Measurements from ENCODE around the gene R3HDM1.
"Not testable (repeated sequence)": the region's sequence is repeated elsewhere in the genome, so short reads cannot be mapped to it uniquely, and the experiment has no call there.

The R3HDM1 gene

GRCh38 chr2:135650721-135651120 lies 119.4 kb downstream of the R3HDM1 start:
- no peak for DNase-seq

DNA sequence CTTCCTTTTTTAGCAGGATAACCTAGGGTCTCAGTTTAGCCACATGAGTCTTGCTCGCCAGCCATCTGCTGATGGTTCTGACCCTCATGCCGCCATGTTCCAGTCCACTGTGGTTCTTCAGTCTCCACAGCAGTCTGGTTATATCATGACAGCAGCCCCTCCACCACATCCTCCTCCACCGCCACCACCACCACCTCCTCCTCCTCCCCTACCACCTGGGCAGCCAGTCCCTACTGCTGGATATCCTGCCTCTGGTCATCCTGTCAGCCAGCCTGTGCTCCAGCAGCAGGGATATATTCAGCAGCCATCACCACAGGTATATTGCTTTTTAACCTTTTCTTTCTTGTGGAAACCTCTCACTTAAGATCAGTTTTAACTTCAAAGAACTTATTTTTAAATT lies 120.4 kb downstream of the R3HDM1 start:
- DNase-seq = no peak

DNA sequence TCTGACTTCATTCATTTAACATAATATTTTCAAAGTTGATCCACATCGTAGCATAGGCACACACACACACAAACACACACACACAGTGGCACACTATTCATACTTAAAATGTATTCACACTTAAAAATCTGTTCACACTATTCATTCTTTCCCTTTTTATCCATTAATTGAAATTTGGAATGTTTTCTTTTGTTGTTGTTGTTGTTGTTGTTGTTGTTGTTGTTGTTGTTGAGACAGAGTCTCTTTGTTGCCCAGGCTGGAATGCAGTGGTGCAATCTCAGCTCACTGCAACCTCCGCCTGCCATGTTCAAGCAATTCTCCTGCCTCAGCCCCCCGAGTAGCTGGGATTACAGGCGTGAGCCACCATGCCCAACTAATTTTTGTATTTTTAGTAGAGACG lies 123.0 kb downstream of the R3HDM1 start:
- DNase-seq = not testable (repeated sequence)

DNA sequence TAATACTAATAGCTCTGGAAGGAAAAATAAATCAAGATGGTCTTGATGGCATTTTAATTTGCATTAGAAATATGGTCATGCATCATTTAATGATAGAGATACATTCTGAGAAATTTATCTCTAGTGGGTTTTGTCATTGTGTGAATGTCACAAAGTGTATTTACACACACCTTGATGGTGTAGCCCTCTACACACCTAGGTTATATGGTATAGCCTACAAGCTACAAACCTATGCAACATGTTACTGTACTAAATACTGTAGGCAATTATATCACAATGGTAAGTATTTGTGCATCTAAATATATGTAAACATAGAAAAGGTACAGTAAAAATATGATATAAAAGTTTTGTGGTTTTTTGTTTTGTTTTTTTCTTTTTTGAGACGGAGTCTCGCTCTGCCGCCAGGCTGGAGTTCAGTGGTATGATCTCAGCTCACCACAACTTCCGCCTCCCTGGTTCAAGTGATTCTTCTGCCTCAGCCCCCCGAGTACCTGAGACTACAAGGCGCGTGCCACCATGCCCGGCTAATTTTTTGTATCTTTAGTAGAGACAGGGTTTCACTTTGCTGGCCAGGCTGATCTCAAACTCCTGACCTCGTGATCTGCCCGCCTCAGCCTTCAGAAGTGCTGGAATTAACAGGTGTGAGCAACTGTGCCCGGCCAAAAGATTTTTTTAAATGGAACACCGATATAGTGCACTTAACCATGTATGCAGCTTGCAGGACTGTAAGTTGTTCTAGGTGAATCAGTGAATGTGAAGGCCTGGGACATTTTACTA lies 126.7 kb downstream of the R3HDM1 start:
- peak; percentile 65 for DNase-seq

- no peak for DNase-seq
Measured at GRCh38 chr2:135662088-135662487, 130.8 kb downstream of the R3HDM1 start.

DNA sequence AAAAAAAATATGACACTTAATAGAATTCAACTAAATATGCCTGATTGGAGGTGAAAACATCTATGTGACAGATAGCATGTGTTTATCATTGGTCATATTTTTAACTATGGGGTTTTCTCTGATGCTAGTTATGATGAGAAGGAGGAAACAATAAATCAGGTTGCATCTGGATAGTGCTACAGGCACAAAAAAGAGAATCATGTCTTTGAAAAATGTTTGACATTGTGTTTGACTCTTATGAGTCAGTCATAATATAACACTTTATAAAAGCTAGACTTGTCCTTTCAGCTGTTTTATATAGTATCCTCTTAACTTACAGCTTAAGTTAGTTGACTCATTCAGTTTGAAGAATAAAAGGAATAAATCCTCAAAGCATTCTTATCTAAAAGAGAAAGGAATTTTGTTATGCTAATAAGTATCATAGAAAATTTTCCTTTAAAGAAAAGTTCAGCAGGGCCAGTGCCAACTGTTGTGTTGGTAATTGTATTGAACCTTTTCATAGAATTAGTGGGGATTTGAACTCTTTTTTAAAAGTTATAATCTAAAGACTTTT lies 131.9 kb downstream of the R3HDM1 start:
- no peak for DNase-seq

- no peak for DNase-seq
Measured at GRCh38 chr2:135664623-135665068, 133.4 kb downstream of the R3HDM1 start.

GRCh38 chr2:135667045-135667444 lies 135.8 kb downstream of the R3HDM1 start:
- no peak for DNase-seq

- DNase-seq = no peak
Measured at GRCh38 chr2:135674453-135674852, 143.2 kb downstream of the R3HDM1 start.

GRCh38 chr2:135676031-135676430 lies 144.7 kb downstream of the R3HDM1 start:
- no peak for DNase-seq

GRCh38 chr2:135679125-135679524 lies 147.8 kb downstream of the R3HDM1 start:
- DNase-seq = no peak

DNA sequence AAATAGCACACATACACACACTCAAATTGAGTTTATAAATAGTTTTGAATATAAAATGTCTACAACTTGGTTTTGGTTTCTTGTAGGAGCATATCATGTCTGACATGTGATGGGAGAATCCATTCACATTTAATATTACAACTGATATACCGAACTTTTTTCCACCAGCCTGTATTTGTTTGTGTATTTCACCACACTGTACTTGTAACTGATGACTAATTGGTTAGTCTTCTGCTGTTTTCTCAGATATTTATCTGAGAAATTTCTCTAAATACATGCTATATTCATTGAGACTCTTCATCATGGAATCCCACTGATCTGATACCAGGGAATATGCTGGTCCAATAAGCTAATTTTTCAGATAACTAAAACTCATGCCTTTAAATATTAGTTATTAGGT lies 154.1 kb downstream of the R3HDM1 start:
- no peak for DNase-seq

DNA sequence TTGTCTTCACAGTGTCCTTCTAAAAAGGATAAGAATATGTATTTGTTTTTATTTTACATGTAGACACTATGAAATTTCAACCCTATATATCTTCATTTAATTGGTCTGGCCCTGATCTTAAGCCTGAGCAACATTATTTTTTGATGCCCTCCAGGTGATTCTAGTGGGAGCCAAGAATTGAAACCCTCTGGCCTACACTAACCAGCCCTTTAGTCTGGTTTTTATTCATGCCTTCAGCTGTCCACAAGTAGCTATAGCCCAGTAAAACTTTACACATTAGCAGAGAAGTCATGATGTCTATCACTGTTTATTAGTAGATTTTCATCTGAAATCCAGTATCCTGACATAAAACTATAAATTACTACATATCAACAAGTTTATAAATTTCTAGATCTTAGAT lies 157.7 kb downstream of the R3HDM1 start:
- DNase-seq = no peak

DNA sequence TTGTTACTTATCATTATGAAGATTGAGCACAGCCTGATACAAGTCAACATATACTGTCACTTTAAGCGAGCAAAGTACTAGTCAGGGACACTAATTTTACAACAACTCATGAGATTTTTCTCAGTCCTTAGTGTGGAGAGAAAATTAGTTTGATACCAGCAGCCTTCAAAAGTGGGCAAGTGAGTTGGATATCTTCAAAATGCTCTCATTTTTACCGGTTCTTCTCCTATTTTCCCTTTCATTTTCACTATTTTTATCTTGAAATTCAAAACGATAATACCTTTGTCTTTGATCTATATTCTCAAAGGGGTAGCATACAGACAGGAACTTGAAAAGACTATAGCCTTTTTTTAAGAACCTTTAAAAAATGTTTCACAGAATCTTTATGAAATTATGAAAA lies 158.4 kb downstream of the R3HDM1 start:
- peak; percentile 2 for DNase-seq

- DNase-seq = no peak
Measured at GRCh38 chr2:135694711-135695110, 163.4 kb downstream of the R3HDM1 start.

- no peak for DNase-seq
Measured at GRCh38 chr2:135698838-135699237, 167.6 kb downstream of the R3HDM1 start.

- DNase-seq = no peak
Measured at GRCh38 chr2:135701442-135701841, 170.2 kb downstream of the R3HDM1 start.

GRCh38 chr2:135703300-135703699 lies 172.0 kb downstream of the R3HDM1 start:
- no peak for DNase-seq

- not testable (repeated sequence) for DNase-seq
Measured at GRCh38 chr2:135704075-135704474, 172.8 kb downstream of the R3HDM1 start.

DNA sequence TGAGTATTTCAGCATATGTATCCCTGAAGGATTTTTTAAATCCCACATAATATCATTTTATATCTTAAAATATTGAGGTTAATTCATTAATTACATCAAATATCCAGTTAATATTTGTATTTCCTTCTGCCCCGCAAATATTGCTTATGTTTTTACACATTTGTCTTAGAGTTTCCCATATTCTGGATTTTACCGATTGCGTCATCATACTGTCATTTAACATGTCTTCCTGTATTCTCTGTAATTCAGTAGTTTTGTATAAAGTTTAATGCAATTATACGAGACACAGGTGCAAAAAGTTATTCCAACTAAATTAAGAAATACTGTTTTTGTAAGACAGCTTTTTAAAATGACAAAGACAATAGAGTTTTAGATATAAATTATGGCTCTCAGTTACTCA lies 176.9 kb downstream of the R3HDM1 start:
- no peak for DNase-seq

- DNase-seq = peak; percentile 71
Measured at GRCh38 chr2:135709992-135710391, 178.7 kb downstream of the R3HDM1 start.

- not testable (repeated sequence) for DNase-seq
Measured at GRCh38 chr2:135715086-135715485, 183.8 kb downstream of the R3HDM1 start.

- no peak for DNase-seq
Measured at GRCh38 chr2:135728064-135728743, 196.9 kb downstream of the R3HDM1 start.

- no peak for DNase-seq
Measured at GRCh38 chr2:135732561-135732960, 201.3 kb downstream of the R3HDM1 start.
